GM21529 (cell line): ENCODE data around the gene PHC2.

Experiments
- ATAC-seq: cut with Tn5 transposase; IDR thresholded peaks from one replicate; pipeline ENCODE4 v1.9.1; 2021; ENCODE audit not compliant: unreplicated experiment

The PHC2 gene

GRCh38 chr1:33430692-33431593 lies at the start of gene PHC2:
Gene PHC2, minus strand, starts transcription at chr1:33431095. Its CDS starts 55,556 bp downstream, at chr1:33375539.
- peak; percentile 93 for ATAC-seq

- ATAC-seq, result no peak
These were observed 46.6 kb upstream of the PHC2 start for GRCh38 chr1:33477451-33477850.

- ATAC-seq, result no peak
These were observed 43.0 kb upstream of the PHC2 start for GRCh38 chr1:33473900-33474299.

GRCh38 chr1:33472269-33472980 lies 41.5 kb upstream of the PHC2 start, which contains the start of gene ZSCAN20:
Gene ZSCAN20, plus strand, starts transcription at chr1:33472645. Its CDS starts 6,644 bp downstream, at chr1:33479289.
- ATAC-seq, result peak; percentile 95

DNA sequence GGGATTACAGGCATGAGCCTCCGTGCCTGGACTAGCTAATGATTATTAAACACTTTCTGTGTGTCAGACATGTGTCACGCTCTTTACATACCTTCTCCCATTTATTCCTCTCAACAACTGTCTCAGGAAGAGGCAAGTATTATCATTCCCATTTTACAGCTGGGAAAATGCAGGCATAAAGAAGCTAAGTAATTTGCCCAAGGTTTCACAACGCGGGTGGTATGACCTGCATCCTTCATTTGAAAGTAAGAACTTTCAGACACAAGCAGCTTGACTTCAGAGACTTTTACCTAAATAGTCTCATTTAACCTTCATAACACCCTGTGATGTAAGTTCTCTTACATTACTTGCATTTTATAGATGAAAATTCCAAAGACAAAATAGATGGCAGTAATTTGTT lies 40.5 kb upstream of the PHC2 start:
- ATAC-seq, result no peak

DNA sequence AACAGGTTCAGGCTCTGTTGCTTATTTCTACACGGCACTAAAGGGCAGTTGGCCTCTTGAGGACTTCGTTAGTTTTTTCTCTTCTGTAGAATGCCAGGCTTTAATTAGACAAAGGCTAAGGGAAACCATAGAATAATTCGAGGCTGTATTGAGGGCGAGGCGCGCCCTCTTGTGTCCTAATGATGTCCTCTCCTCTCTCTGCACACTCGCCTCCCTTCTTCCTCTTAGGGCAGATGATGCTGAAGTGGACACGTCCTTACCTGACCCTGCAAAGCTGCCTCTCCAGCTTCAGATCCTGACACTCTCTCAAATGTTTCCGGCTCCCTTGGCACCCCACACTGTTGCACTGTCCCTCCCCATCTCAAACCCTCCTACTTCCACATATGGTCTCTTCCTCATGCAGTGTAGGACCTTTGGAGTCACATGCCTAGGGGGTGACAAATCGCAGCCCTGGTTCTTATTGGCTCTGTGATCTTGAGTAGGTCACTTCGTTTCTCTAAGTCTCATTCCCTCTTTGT lies 39.7 kb upstream of the PHC2 start:
- no peak for ATAC-seq

GRCh38 chr1:33469691-33470090 lies 38.8 kb upstream of the PHC2 start:
- no peak for ATAC-seq

DNA sequence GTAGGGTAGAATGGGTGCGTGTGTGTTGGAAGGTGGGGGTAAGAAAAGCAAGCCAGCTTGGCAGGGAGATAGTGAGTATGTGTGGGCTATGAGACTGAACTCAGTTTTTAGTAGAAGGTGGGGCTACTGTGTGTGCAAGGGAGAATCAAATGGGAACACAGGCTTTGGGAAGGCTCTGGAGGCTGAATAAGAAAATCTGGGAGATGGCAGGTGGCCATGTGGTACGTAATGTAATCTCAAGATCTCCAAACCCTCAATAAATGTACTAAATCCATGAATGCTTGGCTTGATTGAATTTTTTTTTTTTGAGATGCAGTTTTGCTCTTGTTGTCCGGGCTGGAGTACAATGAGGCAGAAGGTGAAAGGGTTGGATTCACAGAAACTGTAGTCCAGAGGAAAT lies 38.1 kb upstream of the PHC2 start:
- no peak for ATAC-seq

DNA sequence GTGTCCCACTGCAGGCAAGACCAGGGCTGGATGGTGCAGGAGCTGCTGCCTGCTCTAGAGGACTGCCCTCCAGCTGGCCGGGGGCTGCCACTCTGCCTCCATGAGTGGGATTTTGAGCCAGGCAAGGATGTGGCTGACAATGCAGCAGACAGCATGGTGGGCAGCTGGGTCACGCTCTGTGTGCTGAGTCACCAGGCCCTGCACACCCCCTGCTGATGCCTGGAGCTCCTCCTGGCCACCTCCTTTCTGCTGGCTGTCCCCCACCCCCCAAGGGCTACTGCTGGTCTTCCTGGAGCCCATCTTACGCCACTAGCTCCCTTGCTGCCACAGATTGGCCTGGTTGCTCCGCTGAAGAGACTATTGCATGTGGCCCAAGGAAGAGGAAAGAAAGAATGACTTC lies 37.6 kb upstream of the PHC2 start:
- no peak for ATAC-seq

DNA sequence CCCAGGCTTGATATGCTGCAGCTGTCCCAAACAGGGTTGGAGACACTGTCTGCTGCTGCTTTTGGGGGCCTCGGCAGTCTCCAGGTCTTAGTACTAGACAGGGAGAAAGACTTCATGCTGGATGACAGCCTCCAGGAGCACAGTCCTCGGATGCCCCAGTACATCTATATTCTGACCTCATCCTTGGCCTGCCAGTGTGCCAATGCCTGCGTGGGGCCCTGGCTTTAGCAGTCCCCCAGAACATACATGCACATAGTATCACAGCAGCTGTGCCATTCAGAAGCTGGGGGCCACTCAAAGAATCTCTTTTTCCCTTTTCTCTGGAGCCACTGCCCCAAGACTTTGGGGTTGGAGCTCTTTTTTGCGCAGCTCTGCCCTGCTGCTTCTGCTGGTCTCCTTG lies 37.1 kb upstream of the PHC2 start:
- ATAC-seq, result no peak

DNA sequence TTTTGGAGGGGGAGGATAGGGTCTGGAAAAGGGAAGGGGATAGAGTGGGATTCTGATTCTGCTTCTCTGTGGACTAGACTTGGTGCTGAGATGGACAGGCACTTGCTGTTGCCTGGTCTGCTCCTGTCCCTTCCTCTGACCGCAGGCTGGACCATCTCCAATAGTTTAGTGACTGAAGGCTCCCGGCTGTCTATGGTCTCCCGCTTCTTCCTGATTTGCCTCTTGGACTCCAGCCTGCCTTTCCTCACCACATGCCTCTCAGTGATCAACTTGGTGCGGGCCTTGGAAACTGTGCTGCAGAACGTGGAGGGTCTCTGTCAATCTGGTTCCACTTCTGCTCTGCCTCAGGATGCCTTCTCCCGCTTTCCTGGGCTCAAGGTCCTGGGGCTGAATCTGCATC lies 35.3 kb upstream of the PHC2 start:
- no peak for ATAC-seq

DNA sequence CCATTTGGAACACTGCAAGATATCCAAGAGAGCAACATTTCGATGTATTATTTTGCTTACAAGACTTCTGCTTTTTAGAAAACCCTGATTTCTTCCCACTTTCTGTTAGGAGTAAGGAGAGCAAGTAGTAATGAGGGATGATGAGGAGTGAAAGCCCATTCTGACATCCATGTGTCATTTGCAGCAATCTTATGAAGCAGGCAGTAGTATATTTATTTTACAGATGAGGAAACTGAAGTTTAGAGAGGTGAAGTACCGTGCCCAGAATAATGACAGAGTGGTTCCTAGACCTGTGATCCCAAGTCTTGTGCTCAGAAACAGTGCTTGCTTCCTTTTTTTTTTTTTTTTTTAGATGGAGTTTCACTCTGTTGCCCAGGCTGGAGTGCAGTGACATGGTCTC lies 34.4 kb upstream of the PHC2 start:
- no peak for ATAC-seq

- no peak for ATAC-seq
These were observed 33.7 kb upstream of the PHC2 start for GRCh38 chr1:33464552-33464951.

DNA sequence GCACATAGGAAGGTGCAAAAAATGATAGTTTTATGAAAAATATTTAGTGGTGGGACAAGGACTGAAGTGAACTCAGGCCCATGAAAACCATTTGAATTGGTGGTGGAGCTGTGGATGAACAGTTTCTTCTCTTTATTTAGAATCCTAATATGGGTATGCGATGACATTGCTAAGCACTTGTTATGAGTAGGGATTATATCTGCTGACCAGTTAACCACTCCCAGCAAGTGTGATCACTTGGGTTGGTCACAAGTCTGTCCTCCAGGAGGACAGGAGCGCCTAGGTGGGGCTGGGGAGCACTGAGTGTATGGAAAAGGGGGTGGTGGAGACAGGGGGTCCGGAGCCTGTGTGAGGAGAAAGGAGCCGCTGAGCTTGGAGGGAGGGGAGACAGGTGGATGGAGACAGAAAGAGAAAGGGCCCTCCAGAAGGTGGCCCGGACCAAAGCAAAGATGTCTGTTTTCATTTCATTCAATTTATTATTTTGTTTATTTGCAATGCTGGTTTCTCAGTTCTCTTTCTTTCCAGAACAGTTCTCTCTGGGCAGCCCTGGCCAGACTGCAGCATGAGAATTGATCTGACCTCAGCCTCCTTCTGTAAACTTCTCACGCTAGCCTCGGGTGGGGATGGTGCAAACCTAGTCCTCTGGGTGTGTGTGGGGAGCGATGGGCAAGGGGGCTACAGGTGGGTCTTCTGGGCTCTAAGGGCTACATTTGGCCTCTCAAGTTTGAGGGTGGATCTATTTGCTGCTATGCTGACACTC lies 31.7 kb upstream of the PHC2 start:
- no peak for ATAC-seq

DNA sequence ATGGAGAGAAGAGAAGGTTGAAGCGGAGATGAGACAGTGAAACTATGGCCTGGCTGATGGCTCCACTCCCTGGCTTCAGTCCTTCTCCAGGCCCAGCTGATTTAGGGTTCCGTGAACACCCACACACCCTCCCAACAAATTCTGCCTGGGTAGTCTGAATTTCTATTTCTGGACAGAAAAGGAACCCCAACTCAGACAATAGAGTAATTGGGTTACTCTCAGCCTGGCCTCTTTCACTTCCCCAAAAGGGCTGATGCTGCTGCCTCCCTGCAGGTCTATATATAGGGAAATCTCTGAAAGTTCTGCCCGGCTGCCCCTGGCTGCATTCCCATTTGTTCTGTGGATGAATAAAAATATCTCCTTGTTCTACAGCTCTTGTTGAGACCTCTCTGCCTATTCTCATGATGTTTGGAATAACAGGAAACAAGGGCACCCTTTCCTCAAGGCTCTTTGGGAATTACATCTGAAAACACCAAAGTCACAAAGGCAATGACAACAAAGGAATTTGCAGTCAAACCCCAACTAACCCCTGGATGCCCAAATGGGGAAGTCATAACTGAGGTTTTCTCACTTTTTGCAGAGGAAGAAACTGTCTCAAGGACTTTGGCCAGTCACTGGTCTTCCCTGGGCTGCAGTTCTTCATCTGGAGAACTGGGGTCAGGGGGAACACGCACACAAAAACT lies 30.2 kb upstream of the PHC2 start:
- ATAC-seq, result peak; percentile 84

GRCh38 chr1:33460144-33460543 lies 29.2 kb upstream of the PHC2 start:
- ATAC-seq, result no peak

DNA sequence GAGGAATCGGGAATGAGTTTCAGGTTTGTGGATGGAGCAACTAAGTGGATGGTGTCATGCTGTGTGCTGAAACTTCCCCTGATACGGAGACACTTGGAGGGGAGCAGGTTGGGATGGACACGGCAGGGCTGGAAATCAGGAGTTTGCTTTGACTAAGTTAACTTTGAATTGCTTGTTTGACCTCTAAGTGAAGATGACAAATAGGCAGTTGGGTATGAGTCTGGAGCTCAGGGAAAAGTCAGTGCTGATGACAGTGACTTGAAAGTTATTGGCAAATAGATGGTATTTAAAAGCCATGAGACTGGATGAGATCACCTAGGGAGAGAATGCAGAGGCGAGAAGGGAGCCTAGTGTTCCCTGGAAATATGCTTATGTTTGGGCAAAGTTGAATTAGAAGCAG lies 28.8 kb upstream of the PHC2 start:
- ATAC-seq, result no peak

GRCh38 chr1:33456502-33456886 lies 25.6 kb upstream of the PHC2 start:
- ATAC-seq, result no peak

- peak; percentile 62 for ATAC-seq
These were observed 24.9 kb upstream of the PHC2 start for GRCh38 chr1:33455539-33456501.
